Mesendoderm (in vitro differentiated cells): ENCODE results near the gene IL6ST.

Experiments used
- DNase-seq: peaks from one replicate; pipeline ENCODE4 v3.0.0; 2013
- H2AK5ac ChIP-seq: 2 replicates; pipeline ENCODE4 v1.6.1; 2013; ENCODE audit warnings: low read length, inconsistent platforms
- H2BK120ac ChIP-seq: 2 replicates; pipeline ENCODE4 v1.6.1; 2013; ENCODE audit warnings: low read depth, mild to moderate bottlenecking, low read length, moderate library complexity, mixed read lengths
- H2BK15ac ChIP-seq: replicated peaks from 2 replicates; pipeline ENCODE4 v1.6.1; 2013; ENCODE audit warnings: low read depth, mild to moderate bottlenecking, moderate library complexity
- H2BK5ac ChIP-seq: 2 replicates; pipeline ENCODE4 v1.6.1; 2013; ENCODE audit warnings: low read length, inconsistent platforms
- H3K18ac ChIP-seq: 2 replicates; pipeline ENCODE4 v1.6.1; 2013; ENCODE audit warnings: mild to moderate bottlenecking, low read length, mixed read lengths
- H3K23ac ChIP-seq: one replicate; pipeline ENCODE4 v1.6.1; 2013; ENCODE audit warnings: low read length
- H3K27ac ChIP-seq: 2 replicates; pipeline ENCODE4 v1.5.1; 2013; ENCODE audit warnings: low read depth, mild to moderate bottlenecking, inconsistent platforms, low read length, moderate library complexity
- H3K27me3 ChIP-seq: 2 replicates; pipeline ENCODE4 v1.6.1; 2013; ENCODE audit warnings: low read length, control low read depth, mild to moderate bottlenecking, inconsistent platforms; ENCODE audit not compliant: insufficient read depth, poor library complexity
- H3K36me3 ChIP-seq: 2 replicates; pipeline ENCODE4 v1.6.1; 2013; ENCODE audit warnings: low read length, inconsistent platforms; ENCODE audit not compliant: control insufficient read depth, insufficient read depth
- H3K4ac ChIP-seq: one replicate; pipeline ENCODE4 v1.6.1; 2013; ENCODE audit warnings: low read depth, mild to moderate bottlenecking, low read length, moderate library complexity
- H3K4me1 ChIP-seq: 2 replicates; pipeline ENCODE4 v1.6.1; 2013; ENCODE audit warnings: low read depth, low read length, inconsistent platforms; ENCODE audit not compliant: control insufficient read depth
- H3K4me2 ChIP-seq: 2 replicates; pipeline ENCODE4 v1.6.1; 2013; ENCODE audit warnings: low read length
- H3K4me3 ChIP-seq: 2 replicates; pipeline ENCODE4 v1.5.1; 2013; ENCODE audit warnings: mild to moderate bottlenecking, low read length
- H3K56ac ChIP-seq: one replicate; pipeline ENCODE4 v1.6.1; 2013; ENCODE audit warnings: low read length
- H3K79me1 ChIP-seq: 2 replicates; pipeline ENCODE4 v1.6.1; 2013; ENCODE audit warnings: low read length, inconsistent platforms
- H3K79me2 ChIP-seq: 2 replicates; pipeline ENCODE4 v1.6.1; 2013; ENCODE audit warnings: mild to moderate bottlenecking, low read length; ENCODE audit not compliant: control insufficient read depth, insufficient read depth
- H3K9ac ChIP-seq: 2 replicates; pipeline ENCODE4 v1.6.1; 2013; ENCODE audit warnings: low read length, inconsistent platforms
- H4K5ac ChIP-seq: one replicate; pipeline ENCODE4 v1.6.1; 2013; ENCODE audit warnings: low read length
- H4K8ac ChIP-seq: one replicate; pipeline ENCODE4 v1.6.1; 2013; ENCODE audit warnings: low read depth, mild to moderate bottlenecking, control low read depth, low read length, moderate library complexity
- WGBS: extraction: QIAGEN DNeasy Blood & Tissue Kit; methylation state at CpG from one replicate; pipeline ENCODE4 v1.1.7; 2013; ENCODE audit warnings: low lambda C conversion rate, missing lambda C conversion rate; ENCODE audit not compliant: insufficient coverage; ENCODE audit errors: extremely low coverage; 5-methylcytosine and 5-hydroxymethylcytosine counted together

IL6ST gene

DNA sequence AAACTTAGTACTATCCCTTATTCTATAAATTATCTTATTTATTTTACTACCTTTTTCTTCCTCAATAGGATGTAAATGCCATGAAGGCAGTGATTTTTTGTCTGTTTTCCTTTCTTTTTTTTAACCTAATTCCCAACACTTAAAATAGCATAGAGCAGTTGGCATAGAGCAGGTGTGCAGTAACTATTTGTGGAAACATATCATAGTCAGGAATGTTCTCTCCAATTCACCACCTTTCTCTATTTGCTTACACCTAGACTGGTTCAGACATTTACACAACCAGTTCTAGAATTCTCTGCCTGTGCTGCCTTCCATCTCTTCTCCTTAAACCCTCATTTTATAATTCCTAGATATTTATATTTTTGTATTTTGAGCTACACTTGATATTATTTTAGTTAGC, 94.0 kb downstream of the IL6ST start:
- no peak overlapping the region for H4K5ac ChIP-seq
- no peak overlapping the region for H3K27ac ChIP-seq
- no peaks in the 10 kb centered on the region for H3K79me2 ChIP-seq
- H3K36me3 ChIP-seq: no peaks in the 10 kb centered on the region
- H3K9ac ChIP-seq: no peak overlapping the region
- H2AK5ac ChIP-seq: no peak overlapping the region
- no peak overlapping the region for H3K23ac ChIP-seq
- no peak for DNase-seq
- no peaks in the 10 kb centered on the region for H3K79me1 ChIP-seq
- H3K56ac ChIP-seq: no peak overlapping the region
- no peaks in the 10 kb centered on the region for H3K4me1 ChIP-seq
- no peaks in the 10 kb centered on the region for H3K27me3 ChIP-seq
- H3K18ac ChIP-seq: no peak overlapping the region
- H3K4ac ChIP-seq: no peak overlapping the region
- no peak overlapping the region for H4K8ac ChIP-seq
- no peak overlapping the region for H3K4me2 ChIP-seq
- no peak overlapping the region for H2BK120ac ChIP-seq
- no peak overlapping the region for H3K4me3 ChIP-seq
- H2BK15ac ChIP-seq: no peak overlapping the region
- no peak overlapping the region for H2BK5ac ChIP-seq

DNA sequence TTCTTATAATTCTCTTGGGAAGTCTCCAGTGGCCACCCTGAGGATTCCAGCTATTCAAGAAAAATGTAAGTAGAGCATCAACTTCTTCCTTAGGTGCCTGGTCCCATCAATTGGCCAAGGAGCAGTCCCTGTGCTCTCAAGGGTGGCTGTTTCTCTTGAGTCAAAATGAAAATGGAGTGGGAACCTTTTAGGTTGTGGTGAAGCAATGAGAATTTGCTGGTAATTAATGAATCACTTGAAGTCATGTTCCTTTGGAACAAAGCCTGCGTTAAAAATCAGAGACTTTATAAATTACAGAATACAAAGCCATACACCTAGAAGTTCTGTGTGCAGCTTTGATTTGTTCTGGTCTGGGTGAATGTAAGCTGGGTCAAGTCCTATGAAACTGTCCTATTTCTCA, 94.7 kb downstream of the IL6ST start:
- Histone ChIP-seq H3K79me2 (no peaks in the 10 kb centered on the region), H2BK5ac (no peak overlapping the region)

DNA sequence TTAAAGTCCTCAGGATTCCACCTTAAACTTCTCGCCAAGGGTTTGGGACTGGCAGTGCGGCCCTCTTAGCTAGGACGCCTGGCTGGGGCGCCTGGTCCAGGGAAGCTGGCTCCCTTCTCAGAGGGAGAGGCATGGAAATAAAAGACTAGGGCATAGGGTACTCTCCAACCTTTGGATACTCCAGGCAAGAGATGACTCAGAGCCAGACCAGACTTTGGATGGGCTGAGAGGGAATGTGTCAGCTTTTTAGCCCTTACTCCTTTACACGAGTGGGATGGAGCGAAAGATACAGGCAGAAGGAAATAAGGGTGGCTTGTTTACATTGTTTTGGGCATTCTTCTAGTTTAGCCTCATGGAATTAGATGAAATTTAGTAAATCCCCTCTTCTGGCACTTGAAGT, 95.4 kb downstream of the IL6ST start:
- Histone ChIP-seq H3K56ac (no peak overlapping the region), H3K4ac (no peak overlapping the region)
- no CpG with 5 or more reads among the region's 6 CpGs for WGBS

More for the DNA sequence above, 94.7 kb downstream of the IL6ST start:
- no peak overlapping the region for H3K18ac ChIP-seq
- H3K27me3 ChIP-seq: no peaks in the 10 kb centered on the region
- H3K79me1 ChIP-seq: no peaks in the 10 kb centered on the region
- no peak overlapping the region for H3K4me2 ChIP-seq
- H2BK15ac ChIP-seq: no peak overlapping the region
- no peak overlapping the region for H4K5ac ChIP-seq
- WGBS: no CpG with 5 or more reads among the region's 1 CpG
- no peak overlapping the region for H3K4ac ChIP-seq
- no peak overlapping the region for H3K56ac ChIP-seq
- no peak overlapping the region for H4K8ac ChIP-seq
- H3K27ac ChIP-seq: no peak overlapping the region
- H3K9ac ChIP-seq: no peak overlapping the region
- no peak overlapping the region for H2AK5ac ChIP-seq
- no peak overlapping the region for H3K23ac ChIP-seq
- no peak overlapping the region for H2BK120ac ChIP-seq
- no peak overlapping the region for H3K4me3 ChIP-seq
- no peaks in the 10 kb centered on the region for H3K36me3 ChIP-seq
- no peaks in the 10 kb centered on the region for H3K4me1 ChIP-seq
- no peak for DNase-seq

DNA sequence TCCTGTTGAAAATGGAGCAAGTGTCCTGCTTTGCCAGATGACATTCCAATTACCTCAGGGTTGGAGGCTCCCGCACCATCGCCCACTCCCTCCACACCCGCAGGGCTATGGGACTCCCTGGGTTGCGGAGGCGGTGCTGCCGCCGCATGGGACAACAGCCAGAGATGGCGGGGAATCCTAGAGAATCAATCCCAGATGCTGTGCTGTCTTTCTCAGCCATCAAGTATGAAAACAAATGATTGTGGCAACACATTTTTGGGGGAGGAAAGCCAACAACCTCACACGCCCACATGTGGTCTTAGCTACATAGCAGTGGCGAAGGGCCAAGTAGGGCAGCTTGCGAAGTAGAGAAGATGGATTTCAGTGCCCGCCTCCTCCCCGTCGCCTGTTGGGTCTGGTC, 96.9 kb downstream of the IL6ST start:
- Histone ChIP-seq H3K27ac (no peak overlapping the region), H2BK120ac (no peak overlapping the region), H4K5ac (no peak overlapping the region), H3K9ac (no peak overlapping the region), H3K4me1 (no peaks in the 10 kb centered on the region), H3K4me3 (no peak overlapping the region), H4K8ac (no peak overlapping the region), H3K79me2 (no peaks in the 10 kb centered on the region), H3K79me1 (no peaks in the 10 kb centered on the region), H3K56ac (no peak overlapping the region), H3K27me3 (no peaks in the 10 kb centered on the region), H3K4ac (no peak overlapping the region), H3K4me2 (no peak overlapping the region), H3K36me3 (no peaks in the 10 kb centered on the region), H3K18ac (no peak overlapping the region), H2BK15ac (no peak overlapping the region), H2AK5ac (no peak overlapping the region), H2BK5ac (no peak overlapping the region), H3K23ac (no peak overlapping the region)
- no peak for DNase-seq
- WGBS: no CpG with 5 or more reads among the region's 14 CpGs

More for the DNA sequence above, 95.4 kb downstream of the IL6ST start:
- no peak overlapping the region for H4K5ac ChIP-seq
- H3K36me3 ChIP-seq: no peaks in the 10 kb centered on the region
- no peaks in the 10 kb centered on the region for H3K79me2 ChIP-seq
- no peak overlapping the region for H3K23ac ChIP-seq
- H2AK5ac ChIP-seq: no peak overlapping the region
- no peaks in the 10 kb centered on the region for H3K79me1 ChIP-seq
- H3K27me3 ChIP-seq: no peaks in the 10 kb centered on the region
- H2BK120ac ChIP-seq: no peak overlapping the region
- H3K9ac ChIP-seq: no peak overlapping the region
- H2BK5ac ChIP-seq: no peak overlapping the region
- no peak overlapping the region for H3K27ac ChIP-seq
- H3K4me3 ChIP-seq: no peak overlapping the region
- no peak overlapping the region for H2BK15ac ChIP-seq
- H3K4me1 ChIP-seq: no peaks in the 10 kb centered on the region
- H4K8ac ChIP-seq: no peak overlapping the region
- no peak for DNase-seq
- no peak overlapping the region for H3K4me2 ChIP-seq
- H3K18ac ChIP-seq: no peak overlapping the region

DNA sequence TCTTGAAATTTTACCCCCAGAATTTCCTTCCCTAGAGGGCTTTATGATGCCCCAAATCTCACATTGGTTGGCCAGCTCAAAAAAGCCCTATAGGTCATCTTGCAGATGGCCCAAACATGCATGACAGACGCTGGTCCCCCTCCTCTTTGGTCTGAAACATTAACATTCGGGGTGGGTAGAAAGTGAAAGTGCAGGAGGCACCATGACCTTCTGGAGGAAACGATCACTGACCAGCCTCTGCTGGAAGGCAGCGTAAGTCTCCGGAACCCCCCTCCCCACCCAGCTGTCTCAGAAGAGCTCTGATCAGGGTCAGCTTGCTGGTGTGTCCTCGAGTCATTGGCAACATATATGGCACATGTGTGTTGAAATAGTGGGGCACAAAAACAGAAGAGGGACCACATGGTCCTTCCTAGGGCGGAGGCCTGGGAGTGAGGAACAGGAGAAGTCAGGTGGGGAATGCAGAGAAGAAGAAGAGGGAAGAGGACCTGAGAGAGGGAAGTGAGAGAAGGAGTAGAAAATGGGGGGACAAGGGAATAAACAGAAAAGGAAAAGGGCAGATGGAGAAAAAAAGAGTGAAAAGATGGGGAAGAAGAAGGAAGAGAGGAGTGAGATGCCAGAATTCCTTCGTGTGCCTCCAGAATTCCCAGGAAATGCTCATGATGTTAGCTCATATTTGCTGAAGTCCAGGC, 97.4 kb downstream of the IL6ST start:
- Histone ChIP-seq H4K8ac (no peak overlapping the region), H3K27ac (no peak overlapping the region), H3K4me2 (no peak overlapping the region), H3K79me2 (no peaks in the 10 kb centered on the region), H2BK15ac (no peak overlapping the region), H3K23ac (no peak overlapping the region), H3K27me3 (no peaks in the 10 kb centered on the region), H3K4ac (no peak overlapping the region), H3K79me1 (no peaks in the 10 kb centered on the region), H4K5ac (no peak overlapping the region), H2BK120ac (no peak overlapping the region), H3K56ac (no peak overlapping the region), H3K36me3 (no peaks in the 10 kb centered on the region), H3K4me1 (no peaks in the 10 kb centered on the region), H2AK5ac (no peak overlapping the region), H3K9ac (no peak overlapping the region), H3K4me3 (no peak overlapping the region), H2BK5ac (no peak overlapping the region), H3K18ac (no peak overlapping the region)
- DNase-seq: no peak
- no CpG with 5 or more reads among the region's 8 CpGs for WGBS

DNA sequence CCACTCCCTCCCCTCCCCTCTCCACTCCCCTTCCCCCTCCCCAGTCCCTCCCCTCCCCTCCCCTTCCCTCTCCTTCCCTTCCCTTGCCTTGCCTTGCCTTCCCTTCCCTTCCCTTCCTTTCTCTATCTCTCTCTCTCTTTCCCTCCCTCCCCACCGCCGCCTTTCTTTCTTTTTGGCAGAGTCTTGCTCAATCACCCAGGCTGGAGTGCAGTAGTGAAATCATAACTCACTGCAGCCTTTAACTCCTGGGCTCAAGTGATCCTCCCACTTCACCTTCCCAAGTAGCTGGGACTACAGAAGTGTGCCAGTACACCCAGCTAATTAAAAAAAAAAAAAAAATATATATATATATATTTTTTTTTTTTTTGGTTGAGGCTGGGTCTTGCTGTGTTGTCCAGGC, 98.1 kb downstream of the IL6ST start:
- Histone ChIP-seq H2BK15ac (no peak overlapping the region), H3K36me3 (no peaks in the 10 kb centered on the region), H4K8ac (no peak overlapping the region), H4K5ac (no peak overlapping the region), H2AK5ac (no peak overlapping the region), H3K79me2 (no peaks in the 10 kb centered on the region), H3K27me3 (no peaks in the 10 kb centered on the region), H3K23ac (no peak overlapping the region), H2BK5ac (no peak overlapping the region), H3K79me1 (no peaks in the 10 kb centered on the region), H3K9ac (no peak overlapping the region), H3K56ac (no peak overlapping the region), H2BK120ac (no peak overlapping the region), H3K18ac (no peak overlapping the region), H3K4ac (no peak overlapping the region), H3K4me2 (no peak overlapping the region), H3K4me1 (no peaks in the 10 kb centered on the region), H3K27ac (no peak overlapping the region), H3K4me3 (no peak overlapping the region)
- no peak for DNase-seq
- no CpG with 5 or more reads among the region's 2 CpGs for WGBS
